GM12872 (cell line): ENCODE measurements around the gene NPBWR2.

ENCODE experiments used
- CTCF ChIP-seq: IDR thresholded peaks from 3 replicates; pipeline ENCODE4 v1.5.1; 2011; ENCODE audit warnings: low read depth, mild to moderate bottlenecking, low read length, moderate library complexity; ENCODE audit not compliant: insufficient read depth

NPBWR2 gene

DNA sequence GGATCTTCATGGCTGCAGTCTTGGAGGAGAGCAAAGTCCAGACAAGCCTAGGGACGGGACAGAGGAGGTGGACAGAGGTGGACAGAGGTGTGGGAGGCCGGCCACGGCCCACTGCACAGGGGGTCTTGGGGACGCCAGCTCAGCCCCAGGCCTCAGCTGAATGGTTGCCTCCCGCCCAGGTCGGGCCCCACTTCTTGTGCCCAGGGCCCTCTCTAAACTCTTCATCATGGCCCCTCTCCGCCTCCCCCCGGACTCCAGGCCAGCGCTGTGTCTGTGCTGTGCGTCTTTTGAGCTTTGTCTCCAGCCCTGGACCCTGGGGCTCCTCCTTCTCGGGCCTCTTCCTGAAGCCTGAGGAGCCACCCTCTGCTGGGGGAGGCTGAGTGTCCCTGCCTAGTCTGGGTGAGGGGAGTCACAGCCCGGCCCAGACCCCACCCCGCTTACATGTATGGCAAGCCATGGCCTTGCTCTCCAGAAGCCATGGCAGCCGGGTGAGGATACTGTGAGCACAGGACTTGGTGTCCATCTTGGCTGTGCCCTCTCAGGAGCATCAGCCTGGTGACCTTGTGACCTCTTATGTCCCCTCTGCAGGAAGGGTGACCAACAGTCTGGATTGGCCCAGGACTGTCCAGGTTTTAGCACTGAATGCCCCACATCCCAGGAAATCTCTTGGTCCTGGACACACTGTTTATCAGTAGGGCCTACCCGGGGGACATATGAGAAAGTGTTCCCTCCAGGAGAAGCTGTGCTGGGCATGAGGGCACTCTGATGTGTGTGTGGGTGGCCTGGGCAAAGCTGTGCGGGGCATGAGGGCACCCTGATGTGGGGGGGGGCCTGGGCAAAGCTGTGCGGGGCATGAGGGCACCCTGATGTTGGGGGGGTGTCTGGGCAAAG, 9.4 kb upstream of the NPBWR2 start:
- no peak for TF ChIP-seq CTCF

DNA sequence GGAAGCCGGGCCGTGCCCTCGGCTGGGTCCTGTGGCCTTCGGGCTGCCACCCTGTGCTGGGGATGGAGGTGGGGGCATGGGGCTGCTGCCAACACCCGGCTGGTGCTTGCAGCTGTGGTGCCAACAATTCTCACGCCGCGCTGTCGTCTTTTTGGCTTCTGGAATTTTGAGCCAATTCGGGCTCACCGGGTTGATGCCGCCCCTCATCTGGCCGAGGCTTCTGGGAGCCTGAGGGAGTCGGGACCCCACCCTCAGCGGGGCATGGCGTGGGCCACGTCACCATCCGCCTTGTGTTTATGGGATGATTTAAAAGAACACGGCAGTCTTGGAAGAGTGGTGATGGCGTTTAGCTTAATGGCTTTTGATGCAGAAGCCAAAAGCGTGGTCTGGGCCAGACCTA, 8.7 kb upstream of the NPBWR2 start:
- TF ChIP-seq CTCF: no peak

- no peak for TF ChIP-seq CTCF
Measured at GRCh38 chr20:64115171-64115911, 8.0 kb upstream of the NPBWR2 start.

DNA sequence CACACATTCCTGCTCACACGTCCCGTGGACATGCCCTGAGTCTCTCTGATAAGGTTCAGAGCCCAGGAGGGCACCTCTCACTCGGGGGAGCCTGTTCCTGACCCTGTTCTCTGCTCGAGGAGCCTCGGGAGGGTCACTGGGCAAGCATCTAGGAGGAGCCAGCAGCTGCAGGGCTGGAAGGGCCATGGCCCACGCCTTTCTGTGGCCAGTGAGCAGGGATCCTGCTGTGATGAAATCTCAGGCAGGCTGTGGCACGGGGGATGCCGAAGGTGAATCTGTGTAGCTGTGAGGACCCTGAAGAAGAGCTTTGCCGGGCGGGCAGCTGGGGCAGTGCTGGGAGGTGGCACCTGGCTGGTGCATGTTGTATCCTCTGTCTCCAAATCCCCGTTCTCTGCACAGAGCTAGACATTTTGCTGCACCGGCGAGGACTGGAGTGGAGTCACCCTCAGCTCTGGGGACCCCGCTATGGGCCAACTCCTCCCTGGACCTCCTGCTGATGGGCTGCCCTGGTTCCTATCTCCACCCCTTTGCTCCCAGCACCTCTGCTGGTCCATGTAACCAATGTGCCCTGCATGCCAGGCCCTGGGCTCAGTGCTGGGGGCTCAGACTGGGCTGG, 7.1 kb upstream of the NPBWR2 start:
- no peak for TF ChIP-seq CTCF

GRCh38 chr20:64113796-64114355, 6.5 kb upstream of the NPBWR2 start:
- TF ChIP-seq CTCF: no peak

DNA sequence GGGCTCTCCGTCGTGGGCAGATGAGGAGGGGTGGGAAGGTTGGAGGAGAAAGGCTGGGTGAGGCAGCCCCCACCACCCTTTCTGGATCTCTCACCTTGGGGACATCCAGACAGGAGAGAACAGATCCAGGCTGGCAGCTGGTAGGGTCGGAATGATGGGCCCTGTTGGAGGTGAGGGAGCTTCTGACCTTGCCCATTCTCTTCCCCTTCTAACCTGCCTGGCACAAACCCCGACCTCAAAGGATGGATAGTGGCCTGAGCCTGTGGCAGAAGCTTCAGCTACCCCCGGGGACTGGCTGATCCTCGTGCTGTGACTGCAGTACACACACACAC, 6.0 kb upstream of the NPBWR2 start:
- no peak for TF ChIP-seq CTCF
